ENCODE data around the gene DOCK2. TPM values are rescaled to one million over a fixed set of nuclear protein-coding genes. Genes with fewer than 3 reads are reported as not detected.

The DOCK2 gene
- total RNA-seq, 1 donor, result 6.2 TPM

- Histone ChIP-seq H3K4me2 (ENCODE audit: insufficient read depth, low read length) (no peak overlapping the region), H3K27ac (ENCODE audit: low read depth, low read length) (no peak overlapping the region), H3K9me3 (ENCODE audit: low read depth, low read length) (no peaks in the 10 kb centered on the region), H3K36me3 (ENCODE audit: insufficient read depth, low read length) (no peaks in the 10 kb centered on the region), H2AFZ (ENCODE audit: low read length) (no peak overlapping the region), H4K20me1 (ENCODE audit: insufficient read depth, low read length) (no peaks in the 10 kb centered on the region), H3K27me3 (ENCODE audit: insufficient read depth, low read length) (no peaks in the 10 kb centered on the region), H3K4me1 (ENCODE audit: insufficient read depth, low read length) (no peaks in the 10 kb centered on the region), H3K4me3 (ENCODE audit: insufficient read depth, low read length) (no peak overlapping the region), H3K79me2 (ENCODE audit: insufficient read depth, low read length) (no peaks in the 10 kb centered on the region)
- TF ChIP-seq CTCF (IDR thresholded peaks at IDR 0.05; ENCODE audit: extremely low read depth, low read depth, low read length), result no peak
- DNase-seq (ENCODE audit: insufficient read length, low spot score, missing footprints), result no peak
Observed at GRCh38 chr5:170111088-170111785, 474.2 kb downstream of the DOCK2 start.

- Histone ChIP-seq H4K20me1 (ENCODE audit: insufficient read depth, low read length) (no peaks in the 10 kb centered on the region), H3K27ac (ENCODE audit: low read depth, low read length) (no peak overlapping the region), H3K4me3 (ENCODE audit: insufficient read depth, low read length) (no peak overlapping the region), H3K36me3 (ENCODE audit: insufficient read depth, low read length) (no peaks in the 10 kb centered on the region), H2AFZ (ENCODE audit: low read length) (no peak overlapping the region), H3K9me3 (ENCODE audit: low read depth, low read length) (no peaks in the 10 kb centered on the region), H3K27me3 (ENCODE audit: insufficient read depth, low read length) (no peaks in the 10 kb centered on the region), H3K4me1 (ENCODE audit: insufficient read depth, low read length) (no peaks in the 10 kb centered on the region), H3K4me2 (ENCODE audit: insufficient read depth, low read length) (no peak overlapping the region), H3K79me2 (ENCODE audit: insufficient read depth, low read length) (no peaks in the 10 kb centered on the region)
- no peak for TF ChIP-seq CTCF (IDR thresholded peaks at IDR 0.05; ENCODE audit: extremely low read depth, low read depth, low read length)
- DNase-seq (ENCODE audit: insufficient read length, low spot score, missing footprints), result no peak
Observed at GRCh38 chr5:170112876-170113521, 475.9 kb downstream of the DOCK2 start.

GRCh38 chr5:170113522-170113900 is 476.4 kb downstream of the DOCK2 start:
- Histone ChIP-seq H3K79me2 (ENCODE audit: insufficient read depth, low read length) (no peaks in the 10 kb centered on the region), H3K9me3 (ENCODE audit: low read depth, low read length) (no peaks in the 10 kb centered on the region), H3K27ac (ENCODE audit: low read depth, low read length) (no peak overlapping the region), H3K27me3 (ENCODE audit: insufficient read depth, low read length) (no peaks in the 10 kb centered on the region), H3K4me3 (ENCODE audit: insufficient read depth, low read length) (no peak overlapping the region), H3K4me2 (ENCODE audit: insufficient read depth, low read length) (no peak overlapping the region), H3K36me3 (ENCODE audit: insufficient read depth, low read length) (no peaks in the 10 kb centered on the region), H3K4me1 (ENCODE audit: insufficient read depth, low read length) (no peaks in the 10 kb centered on the region), H4K20me1 (ENCODE audit: insufficient read depth, low read length) (no peaks in the 10 kb centered on the region), H2AFZ (ENCODE audit: low read length) (no peak overlapping the region)
- no peak for DNase-seq (ENCODE audit: insufficient read length, low spot score, missing footprints)
- no peak for TF ChIP-seq CTCF (IDR thresholded peaks at IDR 0.05; ENCODE audit: extremely low read depth, low read depth, low read length)

- no peaks in the 10 kb centered on the region for H3K79me2 ChIP-seq (ENCODE audit: insufficient read depth, low read length)
- no peaks in the 10 kb centered on the region for H3K9me3 ChIP-seq (ENCODE audit: low read depth, low read length)
- no peak overlapping the region for H2AFZ ChIP-seq (ENCODE audit: low read length)
- no peaks in the 10 kb centered on the region for H3K36me3 ChIP-seq (ENCODE audit: insufficient read depth, low read length)
- DNase-seq (ENCODE audit: insufficient read length, low spot score, missing footprints), result no peak
- TF ChIP-seq CTCF (IDR thresholded peaks at IDR 0.05; ENCODE audit: extremely low read depth, low read depth, low read length), result no peak
- H3K27me3 ChIP-seq (ENCODE audit: insufficient read depth, low read length), result no peaks in the 10 kb centered on the region
- H3K4me3 ChIP-seq (ENCODE audit: insufficient read depth, low read length), result no peak overlapping the region
- H3K4me1 ChIP-seq (ENCODE audit: insufficient read depth, low read length), result no peaks in the 10 kb centered on the region
- H3K4me2 ChIP-seq (ENCODE audit: insufficient read depth, low read length), result no peak overlapping the region
- no peaks in the 10 kb centered on the region for H4K20me1 ChIP-seq (ENCODE audit: insufficient read depth, low read length)
- H3K27ac ChIP-seq (ENCODE audit: low read depth, low read length), result no peak overlapping the region
Observed at GRCh38 chr5:170114271-170114670, 477.2 kb downstream of the DOCK2 start.
